IMR-90 (cell line): ENCODE data around the gene PCBP3. TPM values are rescaled to one million over a fixed set of nuclear protein-coding genes. Genes with fewer than 3 reads are reported as not detected.

Experiments used
- ATAC-seq: fragments of 200-7000 bp; cut with Tn5 transposase; 2 replicates; pipeline ENCODE4 v1.9.1; 2020; ENCODE audit warnings: low read depth, mild to moderate bottlenecking, moderate library complexity
- BruUV-seq: library from RNA; stranded (reverse); fragments of 400-500 nt; replicated peaks from 2 replicates; lab custom pipeline; 2021; lab: Mats Ljungman, UMichigan
- CTCF ChIA-PET: fragments of 300-600 bp; formaldehyde crosslinking; extraction: SDS; loops from one replicate; lab custom pipeline; 2021; ENCODE audit warnings: antibody characterized with exemption; lab: Yijun Ruan, JAX
- POLR2A ChIA-PET: fragments of 300-600 bp; sonication (Branson Sonifier 250); formaldehyde crosslinking; loops from one replicate; lab custom pipeline; 2022; ENCODE audit warnings: antibody characterized with exemption; ENCODE audit not compliant: unreplicated experiment; lab: Charles Lee
- DNase-seq: peaks from one replicate; pipeline ENCODE4 v3.0.0; 2013
- H2AFZ ChIP-seq: replicated peaks from 2 replicates; pipeline ENCODE3; 2013; ENCODE audit warnings: low read length, mild to moderate bottlenecking; ENCODE audit not compliant: poor library complexity
- H2AK5ac ChIP-seq: 2 replicates; pipeline ENCODE4 v1.6.1; 2013; ENCODE audit warnings: low read depth, low read length, inconsistent platforms
- H2AK9ac ChIP-seq: replicated peaks from 2 replicates; pipeline ENCODE3; 2013; ENCODE audit warnings: mild to moderate bottlenecking, low read depth, low read length, moderate library complexity; ENCODE audit not compliant: poor library complexity
- H2BK120ac ChIP-seq: 2 replicates; pipeline ENCODE4 v1.6.1; 2013; ENCODE audit warnings: low read depth, low read length, inconsistent platforms
- H2BK15ac ChIP-seq: 3 replicates; pipeline ENCODE4 v1.6.1; 2013; ENCODE audit warnings: low read depth, low read length, inconsistent platforms
- H2BK20ac ChIP-seq: 2 replicates; pipeline ENCODE4 v1.6.1; 2013; ENCODE audit warnings: low read depth, mild to moderate bottlenecking, inconsistent platforms, low read length, moderate library complexity
- H2BK5ac ChIP-seq: 2 replicates; pipeline ENCODE4 v1.6.1; 2013; ENCODE audit warnings: mild to moderate bottlenecking, low read depth, low read length, inconsistent platforms; ENCODE audit not compliant: poor library complexity, severe bottlenecking
- H3K14ac ChIP-seq: replicated peaks from 2 replicates; pipeline ENCODE4 v1.6.1; 2013; ENCODE audit warnings: low read depth, low read length, inconsistent platforms
- H3K18ac ChIP-seq: 2 replicates; pipeline ENCODE4 v1.6.1; 2013; ENCODE audit warnings: low read depth, low read length, control low read depth
- H3K23ac ChIP-seq: 2 replicates; pipeline ENCODE4 v1.6.1; 2013; ENCODE audit warnings: low read depth, low read length, inconsistent platforms
- H3K27ac ChIP-seq: 2 replicates; pipeline ENCODE4 v1.5.1; 2013; ENCODE audit warnings: mild to moderate bottlenecking, control low read depth, low read length; ENCODE audit not compliant: insufficient read depth
- H3K27me3 ChIP-seq: 2 replicates; pipeline ENCODE4 v1.6.1; 2013; ENCODE audit warnings: low read length; ENCODE audit not compliant: control insufficient read depth, insufficient read depth
- H3K36me3 ChIP-seq: 2 replicates; pipeline ENCODE4 v1.6.1; 2013; ENCODE audit warnings: low read length, mixed read lengths; ENCODE audit not compliant: control insufficient read depth, insufficient read depth
- H3K4ac ChIP-seq: 2 replicates; pipeline ENCODE4 v1.6.1; 2013; ENCODE audit warnings: low read depth, low read length, inconsistent platforms
- H3K4me1 ChIP-seq: 2 replicates; pipeline ENCODE4 v1.6.1; 2013; ENCODE audit warnings: low read length, mixed read lengths; ENCODE audit not compliant: control insufficient read depth, insufficient read depth
- H3K4me2 ChIP-seq: 2 replicates; pipeline ENCODE4 v1.6.1; 2013; ENCODE audit warnings: low read depth, mild to moderate bottlenecking, control low read depth, low read length, moderate library complexity
- H3K4me3 ChIP-seq: 2 replicates; pipeline ENCODE4 v1.5.1; 2013; ENCODE audit warnings: low read depth, mild to moderate bottlenecking, control low read depth, low read length, moderate library complexity; ENCODE audit not compliant: insufficient read depth
- H3K56ac ChIP-seq: 2 replicates; pipeline ENCODE4 v1.6.1; 2013; ENCODE audit warnings: low read length, inconsistent platforms; ENCODE audit not compliant: insufficient read depth; ENCODE audit errors: extremely low read depth
- H3K79me1 ChIP-seq, 2 experiments: 2 replicates each; pipeline ENCODE4 v1.6.1; 2013; ENCODE audit warnings: low read length in 2 of 2, inconsistent platforms in 1 of 2, low read depth in 1 of 2
- H3K9ac ChIP-seq: 2 replicates; pipeline ENCODE4 v1.6.1; 2013; ENCODE audit warnings: low read depth, low read length, control low read depth
- H3K9me1 ChIP-seq: 2 replicates; pipeline ENCODE4 v1.6.1; 2013; ENCODE audit warnings: low read length, inconsistent platforms; ENCODE audit not compliant: insufficient read depth
- H3K9me3 ChIP-seq: 2 replicates; pipeline ENCODE4 v1.6.1; 2013; ENCODE audit warnings: low read length; ENCODE audit not compliant: control insufficient read depth, insufficient read depth
- H4K20me1 ChIP-seq: 2 replicates; pipeline ENCODE4 v1.6.1; 2013; ENCODE audit warnings: low read length, inconsistent platforms; ENCODE audit not compliant: insufficient read depth
- H4K5ac ChIP-seq: 2 replicates; pipeline ENCODE4 v1.6.1; 2013; ENCODE audit warnings: mild to moderate bottlenecking, low read depth, low read length, control low read depth
- H4K8ac ChIP-seq, 2 experiments: 2 replicates each; pipeline ENCODE4 v1.6.1; 2013; ENCODE audit warnings: low read depth in 2 of 2, low read length in 2 of 2, control low read depth in 1 of 2, inconsistent platforms in 1 of 2
- H4K91ac ChIP-seq: 2 replicates; pipeline ENCODE4 v1.6.1; 2013; ENCODE audit warnings: low read depth, low read length, inconsistent platforms; ENCODE audit not compliant: insufficient read depth
- CEBPB ChIP-seq: IDR thresholded peaks from 2 replicates; pipeline ENCODE4 v1.6.1; 2012; ENCODE audit warnings: low read depth, low read length, improper control_type of control experiment
- RCOR1 ChIP-seq: IDR thresholded peaks from 2 replicates; pipeline ENCODE4 v1.6.1; 2012; ENCODE audit warnings: mild to moderate bottlenecking, low read length, improper control_type of control experiment; ENCODE audit not compliant: insufficient replicate concordance
- USF2 ChIP-seq: fragments of 150-350 bp; IDR thresholded peaks from 2 replicates; pipeline ENCODE4 v1.6.1; 2017; ENCODE audit warnings: mild to moderate bottlenecking, antibody characterized with exemption, low read length, low read depth
- WGBS, 2 experiments: methylation state at CpG; one replicate each; pipeline versions ENCODE4 v1.1.5 to v1.1.7; 2013; ENCODE audit warnings: missing lambda C conversion rate in 2 of 2; ENCODE audit not compliant: insufficient read length in 1 of 2; ENCODE audit errors: extremely low coverage in 2 of 2; 5-methylcytosine and 5-hydroxymethylcytosine counted together
- dilution Hi-C: fragments of 300-500 bp; cut with HindIII; formaldehyde crosslinking; loops from one replicate; pipeline ENCODE4 v1.14.3; 2018; ENCODE audit warnings: low sequenced_read_pairs; ENCODE audit not compliant: unreplicated experiment
- in situ Hi-C: fragments of 300-500 bp; cut with MboI; formaldehyde crosslinking; loops from 3 replicates; pipeline ENCODE4 v1.14.3; 2019; ENCODE audit warnings: low sequenced_read_pairs, inconsistent platforms, mixed read lengths
- intact Hi-C: fragments of 100-400 bp; cut with micrococcal nuclease; formaldehyde crosslinking; loops from 2 replicates; pipeline ENCODE4 v1.10.0; 2022
- polyA plus RNA-seq, 3 experiments: library from polyadenylated mRNA; depleted of rRNA; stranded (reverse); fragments of >200 nt; gene quantifications; 2 replicates each; pipeline ENCODE4 v1.2.3, GENCODE V29; 2012; ENCODE audit warnings: low replicate concordance in 1 of 3
- total RNA-seq: library from RNA; depleted of rRNA; stranded (reverse); fragments of >200 nt; gene quantifications from 2 replicates; pipeline ENCODE4 v1.2.3, GENCODE V29; 2012

The PCBP3 gene
- total and polyA plus RNA-seq, 2 of the 4 experiments (the other 2 are of a cell fraction) = 2.9 to 3.9 TPM

DNA sequence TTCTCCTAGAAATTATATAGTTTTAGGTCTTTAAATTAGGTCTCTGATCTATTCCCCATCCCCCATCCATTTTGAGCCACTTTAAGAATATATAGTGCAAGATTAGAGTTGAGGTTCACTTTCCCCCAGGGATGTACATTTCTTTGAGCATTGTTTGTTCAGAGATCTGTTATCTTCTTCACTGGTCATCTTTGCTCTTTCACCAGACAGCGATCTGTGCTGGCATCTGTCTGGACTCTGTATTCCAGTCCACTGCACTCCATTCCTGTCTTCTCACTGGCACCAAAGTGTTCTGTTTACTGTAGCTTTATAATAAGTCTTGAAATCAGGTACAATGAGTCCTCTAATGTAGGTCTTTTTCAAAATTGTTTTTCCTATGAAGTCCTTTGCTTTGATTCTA lies 112.5 kb downstream of the PCBP3 start:
- BruUV-seq = no TSS peak
- no CpG with 5 or more reads among the region's 1 CpG for WGBS, 2 experiments
- no peak overlapping the region for H3K56ac ChIP-seq
- no peak for TF ChIP-seq RCOR1
- no peak for TF ChIP-seq USF2
- no peak for TF ChIP-seq CEBPB
- H2BK20ac ChIP-seq = no peak overlapping the region
- intact Hi-C loops (no loop called here), in situ Hi-C loops (no loop called here), dilution Hi-C loops (no loop called here)
- ChIA-PET CTCF (no interaction called here), POLR2A (no interaction called here)
- no peak overlapping the region for H2AK5ac ChIP-seq
- H3K23ac ChIP-seq = no peak overlapping the region
- 0 out of 2 replicates have a peak, but pooled peaks cover 3% of the 10 kb centered on the region for H3K9me1 ChIP-seq
- H2AK9ac ChIP-seq = no peak overlapping the region
- no peak overlapping the region for H3K9ac ChIP-seq
- H3K4me1 ChIP-seq = no peaks in the 10 kb centered on the region
- H4K5ac ChIP-seq = no peak overlapping the region
- H2BK15ac ChIP-seq = no peak overlapping the region
- H3K79me1 ChIP-seq = no peaks in the 10 kb centered on the region
- H4K8ac ChIP-seq = no peak overlapping the region
- DNase-seq (no peak), ATAC-seq (no peak)
- no peak overlapping the region for H3K4me3 ChIP-seq
- H3K4ac ChIP-seq = no peak overlapping the region
- H3K27me3 ChIP-seq = no peaks in the 10 kb centered on the region
- H2BK120ac ChIP-seq = no peak overlapping the region
- no peak overlapping the region for H3K18ac ChIP-seq
- peaks cover 2% of the 10 kb centered on the region; the same call in 1 of the 2 replicates for H3K9me3 ChIP-seq
- H4K91ac ChIP-seq = no peak overlapping the region
- H3K14ac ChIP-seq = no peak overlapping the region
- H4K20me1 ChIP-seq = no peaks in the 10 kb centered on the region
- no peak overlapping the region for H3K27ac ChIP-seq
- H2AFZ ChIP-seq = no peak overlapping the region
- no peak overlapping the region for H3K4me2 ChIP-seq
- no peaks in the 10 kb centered on the region for H3K36me3 ChIP-seq
- H2BK5ac ChIP-seq = no peak overlapping the region
